ENCODE data around the gene CRISPLD2.

Gene CRISPLD2

GRCh38 chr16:84907051-84907450, 87.3 kb downstream of the CRISPLD2 start:
- H3K4me1 ChIP-seq (ENCODE audit: insufficient read depth, low read length): no peaks in the 10 kb centered on the region
- H3K9me3 ChIP-seq (ENCODE audit: insufficient read depth, low read depth, low read length): no peaks in the 10 kb centered on the region
- no peak overlapping the region for H3K9ac ChIP-seq (ENCODE audit: low read depth, low read length)
- H3K27me3 ChIP-seq (ENCODE audit: insufficient read depth, low read length): no peaks in the 10 kb centered on the region
- no peaks in the 10 kb centered on the region for H3K36me3 ChIP-seq (ENCODE audit: insufficient read depth, low read length)
- H3K27ac ChIP-seq (ENCODE audit: low read depth, low read length): no peak overlapping the region
- H3K4me3 ChIP-seq (ENCODE audit: low read length): no peak overlapping the region
- WGBS: 85% methylated on average over 13 of the region's 13 CpGs

DNA sequence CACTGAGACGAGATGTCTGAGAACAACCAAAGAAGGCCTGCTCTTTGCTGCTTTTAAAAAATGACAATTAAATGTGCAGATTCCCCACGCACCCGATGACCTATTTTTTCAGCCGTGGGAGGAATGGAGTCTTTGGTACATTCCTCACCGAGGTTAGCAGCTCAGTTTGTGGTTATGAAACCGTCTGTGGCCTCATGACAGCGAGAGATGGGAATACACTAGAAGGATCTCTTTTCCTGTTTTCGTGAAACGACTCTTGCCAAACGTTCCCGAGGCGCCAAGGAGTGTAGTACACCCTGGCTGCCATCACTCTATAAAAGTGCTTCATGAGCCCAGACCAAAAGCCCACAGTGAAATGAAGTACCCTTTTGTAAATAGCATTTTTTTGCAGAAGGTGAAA, 87.8 kb downstream of the CRISPLD2 start:
- no peaks in the 10 kb centered on the region for H3K27me3 ChIP-seq (ENCODE audit: insufficient read depth, low read length)
- no peak overlapping the region for H3K4me3 ChIP-seq (ENCODE audit: low read length)
- H3K9ac ChIP-seq (ENCODE audit: low read depth, low read length): no peak overlapping the region
- H3K36me3 ChIP-seq (ENCODE audit: insufficient read depth, low read length): no peaks in the 10 kb centered on the region
- H3K9me3 ChIP-seq (ENCODE audit: insufficient read depth, low read depth, low read length): no peaks in the 10 kb centered on the region
- 94% methylated on average over 12 of the region's 12 CpGs for WGBS
- no peaks in the 10 kb centered on the region for H3K4me1 ChIP-seq (ENCODE audit: insufficient read depth, low read length)
- H3K27ac ChIP-seq (ENCODE audit: low read depth, low read length): no peak overlapping the region

DNA sequence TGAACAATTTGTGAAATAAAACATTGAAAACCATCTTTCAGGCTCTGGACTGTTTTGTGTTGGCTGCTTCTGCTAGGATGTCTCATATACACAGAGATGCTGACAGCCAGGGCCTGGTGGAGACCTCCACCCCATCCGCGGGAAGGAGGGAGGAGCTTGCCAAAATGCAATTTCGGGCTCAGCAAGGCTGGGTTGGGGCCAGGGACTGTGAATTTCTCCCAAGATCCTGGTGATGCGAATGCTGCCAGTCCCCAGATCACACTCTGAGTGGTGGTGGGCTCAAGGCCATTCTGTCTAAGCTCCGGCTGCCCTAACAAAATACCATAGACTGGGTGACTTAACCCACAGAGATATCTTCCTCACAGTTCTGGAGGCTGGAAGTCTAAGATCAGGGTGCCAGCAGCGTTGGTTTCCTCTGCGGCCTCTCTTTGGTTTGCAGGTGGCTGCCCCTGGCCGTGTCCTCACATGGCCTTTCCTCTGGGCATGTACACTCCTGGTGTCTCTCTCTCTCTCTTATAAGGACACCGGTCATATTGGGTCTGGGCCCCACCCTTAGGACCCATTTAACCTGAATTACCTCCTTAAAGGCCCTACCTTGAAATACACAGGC, 89.8 kb downstream of the CRISPLD2 start:
- no peak overlapping the region for H3K27ac ChIP-seq (ENCODE audit: low read depth, low read length)
- no peaks in the 10 kb centered on the region for H3K27me3 ChIP-seq (ENCODE audit: insufficient read depth, low read length)
- no peak overlapping the region for H3K9ac ChIP-seq (ENCODE audit: low read depth, low read length)
- H3K9me3 ChIP-seq (ENCODE audit: insufficient read depth, low read depth, low read length): no peaks in the 10 kb centered on the region
- no peaks in the 10 kb centered on the region for H3K36me3 ChIP-seq (ENCODE audit: insufficient read depth, low read length)
- H3K4me3 ChIP-seq (ENCODE audit: low read length): no peak overlapping the region
- no peaks in the 10 kb centered on the region for H3K4me1 ChIP-seq (ENCODE audit: insufficient read depth, low read length)
- WGBS: 86% methylated on average over 9 of the region's 9 CpGs

- H3K9ac ChIP-seq (ENCODE audit: low read depth, low read length): no peak overlapping the region
- H3K36me3 ChIP-seq (ENCODE audit: insufficient read depth, low read length): no peaks in the 10 kb centered on the region
- no peak overlapping the region for H3K4me3 ChIP-seq (ENCODE audit: low read length)
- no peaks in the 10 kb centered on the region for H3K27me3 ChIP-seq (ENCODE audit: insufficient read depth, low read length)
- H3K9me3 ChIP-seq (ENCODE audit: insufficient read depth, low read depth, low read length): no peaks in the 10 kb centered on the region
- 92% methylated on average over 16 of the region's 16 CpGs for WGBS
- H3K27ac ChIP-seq (ENCODE audit: low read depth, low read length): no peak overlapping the region
- no peaks in the 10 kb centered on the region for H3K4me1 ChIP-seq (ENCODE audit: insufficient read depth, low read length)
Measured at GRCh38 chr16:84911486-84912216, 91.9 kb downstream of the CRISPLD2 start.

DNA sequence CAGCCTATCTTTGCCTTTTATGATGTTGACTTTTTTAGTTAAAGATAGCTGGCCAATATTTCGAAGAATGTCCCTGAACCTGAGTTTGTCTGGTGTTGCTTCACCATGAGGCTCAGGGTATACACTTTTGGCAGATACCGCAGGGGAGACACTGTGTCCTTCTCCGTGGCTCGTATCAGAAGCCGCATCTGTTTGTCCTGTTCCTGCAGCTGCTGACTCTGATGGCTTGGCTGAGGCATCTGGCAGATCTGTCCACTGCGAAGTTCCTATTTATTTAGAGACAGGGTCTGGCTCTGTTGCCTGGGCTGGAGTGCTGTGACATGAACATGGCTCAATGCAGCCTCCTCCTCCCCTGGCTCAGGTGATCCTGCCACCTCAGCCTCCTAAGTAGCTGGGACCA, 93.5 kb downstream of the CRISPLD2 start:
- H3K9ac ChIP-seq (ENCODE audit: low read depth, low read length): no peak overlapping the region
- H3K9me3 ChIP-seq (ENCODE audit: insufficient read depth, low read depth, low read length): no peaks in the 10 kb centered on the region
- H3K27ac ChIP-seq (ENCODE audit: low read depth, low read length): no peak overlapping the region
- no peaks in the 10 kb centered on the region for H3K4me1 ChIP-seq (ENCODE audit: insufficient read depth, low read length)
- no peaks in the 10 kb centered on the region for H3K36me3 ChIP-seq (ENCODE audit: insufficient read depth, low read length)
- H3K27me3 ChIP-seq (ENCODE audit: insufficient read depth, low read length): no peaks in the 10 kb centered on the region
- no peak overlapping the region for H3K4me3 ChIP-seq (ENCODE audit: low read length)
- 76% methylated on average over 6 of the region's 6 CpGs for WGBS

DNA sequence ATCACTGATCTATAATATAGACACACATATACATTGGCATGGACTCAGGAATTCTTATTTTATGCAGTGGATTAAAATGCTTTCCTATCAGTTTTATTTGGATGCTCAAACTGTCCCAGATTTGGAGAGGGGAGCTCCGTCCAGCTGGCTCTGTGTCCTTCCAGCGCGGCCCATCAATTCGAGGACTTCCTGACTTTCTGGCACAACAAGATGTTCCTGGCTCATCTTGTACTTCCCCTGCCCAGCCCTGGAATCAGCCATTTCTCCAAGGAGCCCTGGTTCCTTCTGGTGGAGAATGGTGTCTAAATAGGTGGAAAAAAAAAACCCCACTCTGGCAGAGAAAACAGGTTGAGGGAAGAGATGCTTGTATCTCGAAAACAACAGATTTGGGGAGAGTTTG, 94.5 kb downstream of the CRISPLD2 start:
- H3K4me3 ChIP-seq (ENCODE audit: low read length): no peak overlapping the region
- H3K27ac ChIP-seq (ENCODE audit: low read depth, low read length): no peak overlapping the region
- no peaks in the 10 kb centered on the region for H3K27me3 ChIP-seq (ENCODE audit: insufficient read depth, low read length)
- no peaks in the 10 kb centered on the region for H3K4me1 ChIP-seq (ENCODE audit: insufficient read depth, low read length)
- H3K9ac ChIP-seq (ENCODE audit: low read depth, low read length): no peak overlapping the region
- no peaks in the 10 kb centered on the region for H3K36me3 ChIP-seq (ENCODE audit: insufficient read depth, low read length)
- WGBS: 95% methylated on average over 5 of the region's 5 CpGs
- H3K9me3 ChIP-seq (ENCODE audit: insufficient read depth, low read depth, low read length): no peaks in the 10 kb centered on the region

DNA sequence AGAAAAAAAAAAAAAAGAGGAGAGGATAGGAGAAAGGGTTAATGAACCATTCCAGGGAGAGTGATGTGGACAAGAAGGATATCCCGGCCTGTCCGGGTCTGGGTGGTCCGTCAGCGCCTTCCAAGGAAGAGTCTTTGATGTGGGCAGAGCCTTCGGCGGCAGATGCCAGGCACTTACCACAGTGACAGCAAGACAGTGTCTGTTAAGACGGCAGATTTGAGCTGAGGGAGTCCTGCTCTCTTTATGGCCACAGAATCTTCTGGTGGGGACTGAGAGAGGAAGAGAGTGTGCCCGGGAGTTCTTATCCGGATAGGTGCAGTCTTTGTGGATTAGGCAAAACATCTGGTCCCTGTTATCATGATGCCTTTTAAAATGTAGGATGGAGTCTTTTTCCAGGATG, 96.4 kb downstream of the CRISPLD2 start:
- Histone ChIP-seq H3K9me3 (ENCODE audit: insufficient read depth, low read depth, low read length) (no peaks in the 10 kb centered on the region), H3K36me3 (ENCODE audit: insufficient read depth, low read length) (no peaks in the 10 kb centered on the region), H3K27me3 (ENCODE audit: insufficient read depth, low read length) (no peaks in the 10 kb centered on the region), H3K4me1 (ENCODE audit: insufficient read depth, low read length) (no peaks in the 10 kb centered on the region), H3K27ac (ENCODE audit: low read depth, low read length) (no peak overlapping the region), H3K4me3 (ENCODE audit: low read length) (no peak overlapping the region), H3K9ac (ENCODE audit: low read depth, low read length) (no peak overlapping the region)
- 88% methylated on average over 9 of the region's 9 CpGs for WGBS

DNA sequence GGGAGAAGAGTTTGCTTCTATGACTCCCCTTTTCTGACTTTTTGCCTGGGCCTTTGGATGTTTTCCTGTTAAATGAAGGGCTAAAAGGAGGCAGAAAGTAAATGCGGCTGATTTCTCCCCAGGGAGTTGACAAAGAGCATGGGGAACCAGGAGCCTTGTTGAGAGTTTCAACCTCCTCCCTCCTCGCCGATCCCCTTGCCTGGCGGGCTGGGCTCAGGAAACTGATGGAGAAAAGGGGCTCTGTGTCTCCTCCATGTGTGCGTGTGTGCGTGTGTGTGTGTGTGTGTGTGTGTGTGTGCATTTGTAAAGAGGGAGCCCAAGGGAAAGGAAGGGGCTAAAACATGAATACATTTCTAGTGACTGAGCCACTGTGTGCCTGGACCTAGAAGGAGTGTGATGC, 97.1 kb downstream of the CRISPLD2 start:
- H3K4me1 ChIP-seq (ENCODE audit: insufficient read depth, low read length): no peaks in the 10 kb centered on the region
- 80% methylated on average over 6 of the region's 6 CpGs for WGBS
- no peaks in the 10 kb centered on the region for H3K27me3 ChIP-seq (ENCODE audit: insufficient read depth, low read length)
- H3K9ac ChIP-seq (ENCODE audit: low read depth, low read length): no peak overlapping the region
- no peaks in the 10 kb centered on the region for H3K9me3 ChIP-seq (ENCODE audit: insufficient read depth, low read depth, low read length)
- no peak overlapping the region for H3K4me3 ChIP-seq (ENCODE audit: low read length)
- no peak overlapping the region for H3K27ac ChIP-seq (ENCODE audit: low read depth, low read length)
- H3K36me3 ChIP-seq (ENCODE audit: insufficient read depth, low read length): no peaks in the 10 kb centered on the region

- Histone ChIP-seq H3K27ac (ENCODE audit: low read depth, low read length) (no peak overlapping the region), H3K36me3 (ENCODE audit: insufficient read depth, low read length) (no peaks in the 10 kb centered on the region), H3K4me1 (ENCODE audit: insufficient read depth, low read length) (no peaks in the 10 kb centered on the region), H3K9ac (ENCODE audit: low read depth, low read length) (no peak overlapping the region), H3K9me3 (ENCODE audit: insufficient read depth, low read depth, low read length) (no peaks in the 10 kb centered on the region), H3K4me3 (ENCODE audit: low read length) (no peak overlapping the region), H3K27me3 (ENCODE audit: insufficient read depth, low read length) (no peaks in the 10 kb centered on the region)
- 92% methylated on average over 11 of the region's 11 CpGs for WGBS
Measured at GRCh38 chr16:84917492-84917891, 97.7 kb downstream of the CRISPLD2 start.

DNA sequence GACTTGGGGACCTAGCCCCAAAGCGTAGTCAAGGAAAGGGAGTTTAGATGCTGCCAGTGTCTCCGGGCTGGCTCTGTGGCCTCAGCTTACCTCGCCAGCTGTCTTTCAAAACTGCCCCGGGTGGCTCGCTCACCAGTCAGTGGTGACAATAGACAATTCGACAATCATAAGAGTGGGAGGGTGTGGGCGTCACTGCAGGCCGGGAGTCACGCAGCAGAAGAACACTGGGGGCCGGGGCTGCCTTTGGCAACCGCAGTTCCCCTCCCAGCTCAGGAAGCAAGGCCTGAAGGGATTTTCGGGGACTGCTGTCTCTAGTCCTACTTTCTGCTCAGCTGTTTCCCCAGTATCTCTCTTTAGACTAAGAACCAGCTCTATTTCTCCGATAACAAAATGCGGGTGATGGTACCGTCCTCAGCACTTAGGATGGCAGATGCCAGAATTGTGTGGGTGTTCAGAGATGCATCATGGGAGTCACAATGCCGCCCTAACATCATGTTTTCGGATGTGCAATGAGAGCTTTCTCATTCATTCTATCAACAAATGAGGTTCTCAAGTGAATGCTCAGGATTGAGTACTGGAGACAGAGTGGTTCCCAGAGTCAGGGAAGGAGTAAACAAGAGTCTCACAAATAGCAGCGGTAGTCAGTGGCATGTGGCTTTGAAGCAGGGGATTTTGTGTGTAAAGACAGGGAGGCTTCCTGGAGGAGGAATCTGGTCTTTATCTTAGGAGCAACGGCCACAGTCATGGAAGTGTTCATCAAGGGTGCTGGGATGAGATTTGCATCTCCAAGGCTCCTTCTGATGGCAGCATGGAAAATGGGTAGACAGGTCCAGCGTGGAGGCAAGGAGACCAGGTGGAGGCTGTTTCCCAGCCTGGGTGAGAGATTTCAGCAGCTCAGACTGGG, 98.5 kb downstream of the CRISPLD2 start:
- H3K4me1 ChIP-seq (ENCODE audit: insufficient read depth, low read length): no peaks in the 10 kb centered on the region
- H3K36me3 ChIP-seq (ENCODE audit: insufficient read depth, low read length): no peaks in the 10 kb centered on the region
- no peak overlapping the region for H3K4me3 ChIP-seq (ENCODE audit: low read length)
- no peaks in the 10 kb centered on the region for H3K9me3 ChIP-seq (ENCODE audit: insufficient read depth, low read depth, low read length)
- no peak overlapping the region for H3K9ac ChIP-seq (ENCODE audit: low read depth, low read length)
- H3K27me3 ChIP-seq (ENCODE audit: insufficient read depth, low read length): no peaks in the 10 kb centered on the region
- WGBS: 91% methylated on average over 20 of the region's 20 CpGs
- no peak overlapping the region for H3K27ac ChIP-seq (ENCODE audit: low read depth, low read length)

GRCh38 chr16:84919269-84919668, 99.5 kb downstream of the CRISPLD2 start:
- Histone ChIP-seq H3K36me3 (ENCODE audit: insufficient read depth, low read length) (no peaks in the 10 kb centered on the region), H3K27ac (ENCODE audit: low read depth, low read length) (no peak overlapping the region), H3K4me3 (ENCODE audit: low read length) (no peak overlapping the region), H3K9me3 (ENCODE audit: insufficient read depth, low read depth, low read length) (no peaks in the 10 kb centered on the region), H3K9ac (ENCODE audit: low read depth, low read length) (no peak overlapping the region), H3K4me1 (ENCODE audit: insufficient read depth, low read length) (no peaks in the 10 kb centered on the region), H3K27me3 (ENCODE audit: insufficient read depth, low read length) (no peaks in the 10 kb centered on the region)
- 75% methylated on average over 7 of the region's 7 CpGs for WGBS
